HepG2 (cell line): ENCODE measurements around the gene DENND4B. TPM values are rescaled to one million over a fixed set of nuclear protein-coding genes. Genes with fewer than 3 reads are reported as not detected.

ENCODE experiments used
- CTCF ChIP-seq: sonication (generic); formaldehyde crosslinking; IDR thresholded peaks from 2 replicates; pipeline ENCODE4 v1.5.0; 2020; ENCODE audit warnings: mild to moderate bottlenecking, missing genetic modification reagents, moderate library complexity
- DNMT3B ChIP-seq: conservative IDR thresholded peaks from 2 replicates; pipeline ENCODE4 v1.6.1; 2016; ENCODE audit warnings: missing biosample characterization, control low read depth
- FOXJ3 ChIP-seq: sonication (generic); formaldehyde crosslinking; IDR thresholded peaks from 2 replicates; pipeline ENCODE4 v1.4.0; 2020; ENCODE audit warnings: missing genetic modification reagents, mild to moderate bottlenecking, borderline replicate concordance
- GTF2F1 ChIP-seq: fragments of 150-350 bp; IDR thresholded peaks from 2 replicates; pipeline ENCODE4 v1.6.1; 2014; ENCODE audit warnings: low read length
- LCORL ChIP-seq, 2 experiments: fragments of 450-650 bp in 1 of 2; sonication (generic) in 1 of 2; formaldehyde crosslinking in 1 of 2; IDR thresholded peaks; 2 replicates each; pipeline versions ENCODE4 v1.5.0 to v1.6.1; 2017 to 2020; ENCODE audit warnings: antibody characterized with exemption in 1 of 2, missing genetic modification reagents in 1 of 2
- MEIS1 ChIP-seq: sonication (generic); formaldehyde crosslinking; IDR thresholded peaks from 2 replicates; pipeline ENCODE4 v1.9.0; 2021; ENCODE audit warnings: mild to moderate bottlenecking, missing genetic modification reagents, moderate library complexity, borderline replicate concordance
- MIXL1 ChIP-seq: IDR thresholded peaks from 2 replicates; pipeline ENCODE4 v1.6.1; 2016
- PRMT3 ChIP-seq: sonication (generic); formaldehyde crosslinking; IDR thresholded peaks from 2 replicates; pipeline ENCODE4 v1.8.1; 2022; ENCODE audit warnings: low read depth, mild to moderate bottlenecking, moderate library complexity, missing genetic modification reagents, borderline replicate concordance
- SIN3B ChIP-seq: fragments of 150-350 bp; IDR thresholded peaks from 2 replicates; pipeline ENCODE4 v1.6.1; 2014; ENCODE audit warnings: low read length
- TEAD2 ChIP-seq: sonication (generic); formaldehyde crosslinking; IDR thresholded peaks from 2 replicates; pipeline ENCODE4 v1.9.0; 2021; ENCODE audit warnings: missing genetic modification reagents
- ZNF24 ChIP-seq: fragments of 450-650 bp; IDR thresholded peaks from 2 replicates; pipeline ENCODE4 v1.6.1; 2017; ENCODE audit warnings: antibody characterized with exemption, mild to moderate bottlenecking
- ZNF660 ChIP-seq: sonication (generic); formaldehyde crosslinking; IDR thresholded peaks from 2 replicates; pipeline ENCODE4 v1.5.1; 2020; ENCODE audit warnings: mild to moderate bottlenecking, low read depth, missing genetic modification reagents, borderline replicate concordance
- ZNF687 ChIP-seq: sonication (generic); formaldehyde crosslinking; IDR thresholded peaks from 2 replicates; pipeline ENCODE4 v1.5.1; 2020; ENCODE audit warnings: mild to moderate bottlenecking, missing genetic modification reagents, moderate library complexity
- ZSCAN12 ChIP-seq: sonication (generic); formaldehyde crosslinking; IDR thresholded peaks from 2 replicates; pipeline ENCODE4 v1.9.0; 2021; ENCODE audit warnings: mild to moderate bottlenecking, missing genetic modification reagents
- polyA plus RNA-seq, 8 experiments: library from polyadenylated mRNA; depleted of rRNA in 3 of 8; stranded (reverse) in 7 of 8; unstranded in 1 of 8; fragments of >200 nt; fragmentation: Illumina TruSeq in 4 of 8; extraction: Trizol in 4 of 8; gene quantifications; 2 replicates each; pipeline versions ENCODE4 v1.2.1 to v1.2.3, GENCODE V29; 2011 to 2016; ENCODE audit warnings: low read depth in 4 of 8, missing spikeins in 1 of 8, mixed read lengths in 1 of 8; ENCODE audit not compliant: insufficient read depth in 1 of 8
- total RNA-seq, 5 experiments: library from RNA; depleted of rRNA; stranded (reverse); fragments of >200 nt; fragmentation: Illumina TruSeq; extraction: Trizol; gene quantifications; 2 replicates each; pipeline ENCODE4 v1.2.3, GENCODE V29; 2016; ENCODE audit warnings: low read depth in 1 of 5
- TF ChIP-seq, protein P1 (sequence below): sonication (generic); formaldehyde crosslinking; IDR thresholded peaks from 2 replicates; pipeline ENCODE4 v1.4.0; 2020; ENCODE audit warnings: missing genetic modification reagents
- TF ChIP-seq, protein P2 (sequence below): sonication (generic); formaldehyde crosslinking; IDR thresholded peaks from 2 replicates; pipeline ENCODE4 v1.5.0; 2020; ENCODE audit warnings: missing genetic modification reagents

The DENND4B gene
- total and polyA plus RNA-seq, 2 of the 13 experiments (the other 11 are each of a cell fraction or from before 2014, with no cell fraction given): 15.1 to 20.3 TPM

DNA sequence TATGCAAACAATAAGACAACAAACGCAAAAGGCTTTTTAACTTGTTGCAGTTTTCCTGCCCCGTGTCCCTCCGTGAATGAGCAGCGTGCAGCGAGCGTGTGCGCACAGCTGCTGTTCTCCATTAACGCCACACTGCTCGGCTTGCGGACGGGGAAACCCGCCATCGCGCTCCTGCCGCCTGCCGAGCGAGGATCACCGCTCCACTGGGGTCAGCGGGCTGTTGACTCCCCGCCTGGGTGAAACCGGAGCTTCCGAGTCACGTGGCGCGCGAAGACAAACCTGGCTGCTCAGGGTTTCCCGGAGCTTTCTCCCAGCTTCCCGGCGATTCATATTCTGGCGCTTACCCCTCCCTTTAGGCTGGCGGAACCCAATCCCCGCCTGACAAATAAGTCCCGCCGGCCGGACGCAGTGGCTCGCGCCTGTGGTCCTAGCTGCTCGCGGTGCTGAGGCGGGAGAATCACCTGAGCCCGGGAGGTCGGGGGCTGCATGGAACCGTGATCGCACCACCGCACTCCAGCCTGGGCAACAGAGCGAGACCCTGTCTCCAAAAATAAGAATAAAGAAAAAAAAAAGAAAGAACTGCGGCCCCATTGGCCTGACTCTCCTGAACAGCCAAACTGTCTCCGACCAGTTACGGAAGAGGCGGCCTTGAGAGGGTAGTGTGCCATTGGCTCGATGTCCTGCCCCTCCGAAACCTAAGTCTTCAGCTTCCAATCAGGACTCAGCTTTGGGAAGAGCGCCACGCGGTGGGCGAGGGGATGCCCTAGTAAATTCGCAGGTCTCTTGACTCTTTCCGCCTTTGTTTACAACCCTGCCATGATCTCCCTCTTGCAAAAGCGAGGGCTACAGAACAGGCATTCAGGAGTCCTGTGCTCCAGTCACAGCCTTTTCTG is 20.8 kb upstream of the DENND4B start, which contains the start of gene CREB3L4 (continued):
- TF ChIP-seq, protein P1, sequence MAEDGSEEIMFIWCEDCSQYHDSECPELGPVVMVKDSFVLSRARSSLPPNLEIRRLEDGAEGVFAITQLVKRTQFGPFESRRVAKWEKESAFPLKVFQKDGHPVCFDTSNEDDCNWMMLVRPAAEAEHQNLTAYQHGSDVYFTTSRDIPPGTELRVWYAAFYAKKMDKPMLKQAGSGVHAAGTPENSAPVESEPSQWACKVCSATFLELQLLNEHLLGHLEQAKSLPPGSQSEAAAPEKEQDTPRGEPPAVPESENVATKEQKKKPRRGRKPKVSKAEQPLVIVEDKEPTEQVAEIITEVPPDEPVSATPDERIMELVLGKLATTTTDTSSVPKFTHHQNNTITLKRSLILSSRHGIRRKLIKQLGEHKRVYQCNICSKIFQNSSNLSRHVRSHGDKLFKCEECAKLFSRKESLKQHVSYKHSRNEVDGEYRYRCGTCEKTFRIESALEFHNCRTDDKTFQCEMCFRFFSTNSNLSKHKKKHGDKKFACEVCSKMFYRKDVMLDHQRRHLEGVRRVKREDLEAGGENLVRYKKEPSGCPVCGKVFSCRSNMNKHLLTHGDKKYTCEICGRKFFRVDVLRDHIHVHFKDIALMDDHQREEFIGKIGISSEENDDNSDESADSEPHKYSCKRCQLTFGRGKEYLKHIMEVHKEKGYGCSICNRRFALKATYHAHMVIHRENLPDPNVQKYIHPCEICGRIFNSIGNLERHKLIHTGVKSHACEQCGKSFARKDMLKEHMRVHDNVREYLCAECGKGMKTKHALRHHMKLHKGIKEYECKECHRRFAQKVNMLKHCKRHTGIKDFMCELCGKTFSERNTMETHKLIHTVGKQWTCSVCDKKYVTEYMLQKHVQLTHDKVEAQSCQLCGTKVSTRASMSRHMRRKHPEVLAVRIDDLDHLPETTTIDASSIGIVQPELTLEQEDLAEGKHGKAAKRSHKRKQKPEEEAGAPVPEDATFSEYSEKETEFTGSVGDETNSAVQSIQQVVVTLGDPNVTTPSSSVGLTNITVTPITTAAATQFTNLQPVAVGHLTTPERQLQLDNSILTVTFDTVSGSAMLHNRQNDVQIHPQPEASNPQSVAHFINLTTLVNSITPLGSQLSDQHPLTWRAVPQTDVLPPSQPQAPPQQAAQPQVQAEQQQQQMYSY: no peak
- TF ChIP-seq PRMT3 (CRISPR knock-in tag): peak; percentile 98
- TF ChIP-seq MIXL1 (CRISPR knock-in tag): peak; percentile 69; the same call in 1 of the 2 replicates
- TF ChIP-seq, protein P2, sequence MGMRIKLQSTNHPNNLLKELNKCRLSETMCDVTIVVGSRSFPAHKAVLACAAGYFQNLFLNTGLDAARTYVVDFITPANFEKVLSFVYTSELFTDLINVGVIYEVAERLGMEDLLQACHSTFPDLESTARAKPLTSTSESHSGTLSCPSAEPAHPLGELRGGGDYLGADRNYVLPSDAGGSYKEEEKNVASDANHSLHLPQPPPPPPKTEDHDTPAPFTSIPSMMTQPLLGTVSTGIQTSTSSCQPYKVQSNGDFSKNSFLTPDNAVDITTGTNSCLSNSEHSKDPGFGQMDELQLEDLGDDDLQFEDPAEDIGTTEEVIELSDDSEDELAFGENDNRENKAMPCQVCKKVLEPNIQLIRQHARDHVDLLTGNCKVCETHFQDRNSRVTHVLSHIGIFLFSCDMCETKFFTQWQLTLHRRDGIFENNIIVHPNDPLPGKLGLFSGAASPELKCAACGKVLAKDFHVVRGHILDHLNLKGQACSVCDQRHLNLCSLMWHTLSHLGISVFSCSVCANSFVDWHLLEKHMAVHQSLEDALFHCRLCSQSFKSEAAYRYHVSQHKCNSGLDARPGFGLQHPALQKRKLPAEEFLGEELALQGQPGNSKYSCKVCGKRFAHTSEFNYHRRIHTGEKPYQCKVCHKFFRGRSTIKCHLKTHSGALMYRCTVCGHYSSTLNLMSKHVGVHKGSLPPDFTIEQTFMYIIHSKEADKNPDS (CRISPR knock-in tag): no peak
- TF ChIP-seq ZNF24: no peak
- no peak for TF ChIP-seq DNMT3B (CRISPR knock-in tag)
- 0 out of 2 replicates have a peak, but pooled peaks have one; percentile 36 for TF ChIP-seq ZNF660 (CRISPR knock-in tag)
- TF ChIP-seq LCORL (IDR thresholded peaks at IDR 0.05): no peak
- peak; percentile 82 for TF ChIP-seq LCORL (CRISPR knock-in tag; IDR thresholded peaks at IDR 0.05)
- TF ChIP-seq FOXJ3 (CRISPR knock-in tag): no peak; the same call in 1 of the 2 replicates
- TF ChIP-seq MEIS1 (CRISPR knock-in tag): peak; percentile 83
- peak; percentile 99 for TF ChIP-seq ZNF687 (CRISPR knock-in tag)
- peak; percentile 33; the same call in 1 of the 2 replicates for TF ChIP-seq SIN3B
- no peak; the same call in 1 of the 2 replicates for TF ChIP-seq ZSCAN12 (CRISPR knock-in tag)
- TF ChIP-seq TEAD2 (CRISPR knock-in tag): 0 out of 2 replicates have a peak, but pooled peaks have one; percentile 61
- TF ChIP-seq GTF2F1: peak; percentile 48; the same call in 1 of the 2 replicates
- TF ChIP-seq CTCF (CRISPR knock-in tag): peak; percentile 81
